HG03280 (cell line): ENCODE results near the gene ZMYM3.

ENCODE experiments used
- ATAC-seq: cut with Tn5 transposase; IDR thresholded peaks from one replicate; pipeline ENCODE4 v1.9.1; 2021; ENCODE audit warnings: mild to moderate bottlenecking, moderate library complexity; ENCODE audit not compliant: unreplicated experiment

The ZMYM3 gene

GRCh38 chrX:71253253-71254091, 468 bp downstream of the ZMYM3 start:
- ATAC-seq = no peak

DNA sequence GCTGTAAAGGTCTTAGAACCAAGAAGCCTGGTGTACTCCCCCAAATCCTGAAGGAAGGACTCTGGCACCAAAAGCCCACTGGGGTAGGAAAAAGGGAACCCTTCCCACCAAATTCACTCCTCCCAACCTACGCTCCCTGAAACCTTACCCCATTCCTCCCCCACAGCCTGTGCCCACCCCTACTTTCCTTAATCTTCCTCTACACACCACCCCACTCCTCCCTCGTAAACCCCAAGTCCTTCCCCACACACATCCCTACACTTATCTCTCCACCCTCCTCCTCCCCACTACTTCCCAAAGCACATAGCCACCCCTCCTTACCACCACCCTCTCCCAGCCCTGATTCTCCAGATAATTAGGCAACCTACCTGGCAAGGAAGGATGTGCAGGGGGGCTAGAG, 1.7 kb downstream of the ZMYM3 start:
- no peak for ATAC-seq

DNA sequence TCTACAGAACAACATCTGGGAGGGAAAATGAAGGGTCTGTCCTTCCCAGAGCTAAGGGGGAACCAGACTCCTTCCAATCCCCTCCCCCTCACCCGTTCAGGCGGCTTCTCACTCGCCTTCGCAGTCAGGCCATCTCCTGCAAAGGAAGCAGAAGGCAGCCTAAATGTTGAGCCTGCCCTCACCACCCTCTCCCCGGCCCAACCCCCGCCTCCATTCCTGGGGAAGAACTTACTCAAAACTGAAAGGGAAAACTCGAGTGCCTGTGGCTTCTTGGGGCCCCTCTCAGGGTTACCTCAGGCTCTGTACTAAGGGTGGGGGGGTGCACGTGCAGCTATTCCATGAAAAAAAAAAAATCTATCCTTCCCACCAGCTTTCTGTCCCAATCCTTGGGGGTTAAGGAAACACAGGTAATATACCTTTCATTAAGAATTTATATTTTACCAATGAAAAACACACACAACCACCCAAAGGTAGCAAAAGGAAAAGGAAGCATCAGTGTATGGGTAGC, 2.4 kb downstream of the ZMYM3 start:
- ATAC-seq = no peak

DNA sequence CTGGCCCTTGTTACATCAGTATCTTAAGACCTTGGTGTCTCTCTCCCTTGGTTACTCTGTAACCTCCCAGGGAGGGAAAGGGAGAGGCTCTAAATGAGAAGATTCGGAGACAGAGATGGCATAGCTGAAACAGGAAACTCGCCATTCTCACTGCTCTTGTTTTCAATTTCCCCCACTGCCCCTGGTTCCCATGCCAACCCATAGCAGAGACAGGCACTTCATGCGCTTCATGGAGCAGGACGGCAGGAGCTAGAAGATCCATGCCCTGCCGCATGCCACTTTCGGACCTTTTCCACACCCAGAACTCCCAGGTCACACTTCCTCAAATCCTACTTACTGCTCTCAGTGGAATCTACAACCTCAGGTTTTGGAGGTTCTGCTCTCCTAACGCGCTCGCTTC, 3.1 kb downstream of the ZMYM3 start:
- ATAC-seq = no peak

DNA sequence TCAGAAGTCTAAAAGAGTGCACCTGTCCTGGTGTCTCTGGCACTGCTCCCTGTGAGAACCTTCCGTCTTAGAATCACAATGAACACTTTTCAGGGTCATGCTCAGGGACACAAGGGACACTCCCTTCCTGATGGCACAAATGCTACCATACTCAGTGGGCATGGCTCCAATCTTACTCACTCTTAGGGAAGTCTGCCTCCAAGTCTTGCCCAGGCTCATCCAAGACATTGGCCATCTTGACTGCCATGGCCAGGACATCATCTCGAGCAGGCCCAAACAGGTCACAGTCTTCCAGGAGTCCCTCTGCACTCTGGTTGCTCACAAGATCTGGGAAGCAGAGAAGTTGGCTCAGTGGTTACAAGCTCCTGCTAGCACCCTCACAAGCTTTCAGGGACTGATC, 8.8 kb downstream of the ZMYM3 start:
- ATAC-seq = no peak

DNA sequence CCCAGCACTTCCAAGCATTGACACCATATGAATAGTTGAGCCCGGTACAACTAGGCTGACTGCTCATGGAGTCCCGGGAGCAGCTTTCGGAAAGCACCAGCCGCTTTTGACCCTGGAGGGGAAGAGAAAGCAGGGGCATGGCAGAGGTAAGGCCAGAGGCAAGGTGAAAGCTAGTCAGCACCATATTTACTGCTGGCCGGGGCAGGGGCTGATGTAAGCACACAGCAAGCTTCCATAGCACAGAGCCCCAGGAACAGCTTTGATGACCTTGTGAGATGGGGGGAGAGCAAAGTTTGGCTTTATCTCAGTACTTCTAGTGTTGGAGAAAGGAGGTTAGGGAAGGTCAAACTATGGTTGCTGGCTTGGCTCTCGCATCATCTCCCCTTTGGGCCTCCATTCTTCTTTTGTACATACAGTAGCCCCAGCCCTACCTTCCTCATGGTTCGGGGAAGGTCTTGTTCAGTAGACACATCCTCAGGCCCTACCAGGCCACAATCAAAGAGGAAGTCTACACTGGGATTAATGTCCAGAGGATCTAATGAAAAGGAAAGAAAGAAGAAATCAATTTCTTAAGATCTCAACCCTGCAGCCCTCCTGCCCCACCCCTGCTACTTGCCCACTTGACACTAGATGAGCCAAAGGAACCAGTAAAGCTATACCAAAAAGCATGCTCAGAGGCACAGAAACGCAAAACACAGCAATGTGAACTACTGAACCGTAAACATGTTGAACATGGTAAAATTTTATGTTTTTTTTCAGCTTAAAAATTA, 9.4 kb downstream of the ZMYM3 start:
- ATAC-seq = no peak

DNA sequence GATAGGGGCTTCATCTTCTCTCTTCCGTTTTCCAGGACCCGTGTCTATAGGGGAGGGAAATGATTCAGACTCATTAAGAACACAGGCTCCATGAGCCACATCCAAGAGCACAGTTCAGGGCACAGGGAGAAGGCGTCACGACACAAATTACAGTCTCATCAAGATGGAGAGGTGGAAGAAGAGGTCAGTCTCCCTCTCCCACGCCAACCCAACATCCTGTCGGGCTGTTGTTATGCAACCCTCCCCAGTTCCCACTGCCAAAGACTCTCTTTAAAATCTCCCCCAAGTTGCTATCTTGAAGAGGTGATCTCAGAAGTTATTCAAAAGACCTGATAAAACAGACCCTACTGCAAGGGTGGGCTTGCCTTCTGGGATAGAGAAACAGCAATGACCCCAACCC, 12.6 kb downstream of the ZMYM3 start:
- ATAC-seq = no peak

GRCh38 chrX:71239781-71240180, 14.2 kb downstream of the ZMYM3 start:
- ATAC-seq = no peak

DNA sequence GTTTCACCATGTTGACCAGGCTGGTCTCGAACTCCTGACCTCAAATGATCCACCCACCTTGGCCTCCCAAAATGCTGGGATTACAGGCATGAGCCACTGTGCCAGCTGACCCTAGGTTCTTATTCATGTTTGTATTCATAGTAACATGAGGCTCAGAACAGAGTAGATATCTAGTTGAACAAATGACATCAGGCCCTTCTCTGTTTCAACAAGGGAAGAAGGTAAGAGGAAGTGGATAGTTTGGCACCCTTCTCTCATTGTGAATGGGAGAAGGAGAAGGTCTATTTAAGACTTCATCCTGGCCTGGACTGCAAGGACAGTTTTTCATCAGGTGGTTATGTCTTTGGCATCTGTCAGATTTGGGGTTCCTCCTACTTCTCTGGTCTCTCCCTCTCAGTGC, 17.1 kb downstream of the ZMYM3 start:
- ATAC-seq = no peak

GRCh38 chrX:71235482-71235881, 18.5 kb downstream of the ZMYM3 start:
- no peak for ATAC-seq

- ATAC-seq = no peak
These were observed 25.8 kb downstream of the ZMYM3 start for GRCh38 chrX:71228063-71228642.

- no peak for ATAC-seq
These were observed 26.4 kb downstream of the ZMYM3 start for GRCh38 chrX:71227370-71228062.

DNA sequence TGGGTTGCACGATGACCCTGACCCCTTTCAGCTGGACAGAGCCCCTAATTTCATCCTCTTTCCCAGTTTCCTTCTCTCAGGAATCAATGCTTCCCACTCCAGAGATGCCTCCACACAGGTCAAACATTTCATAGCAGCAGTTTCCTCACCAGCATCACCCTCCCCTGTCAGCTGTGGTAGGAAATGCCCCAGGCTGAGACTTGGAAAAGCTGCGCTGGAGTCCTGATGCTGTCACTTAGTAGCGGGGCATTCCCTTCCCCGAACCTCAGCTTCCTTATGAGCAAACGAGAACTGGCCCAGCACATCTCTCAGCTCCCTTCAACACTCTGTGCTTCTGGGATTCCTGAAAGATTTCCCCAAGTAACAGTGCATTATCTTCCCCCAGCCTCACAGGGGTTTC, 28.3 kb downstream of the ZMYM3 start:
- ATAC-seq = no peak

DNA sequence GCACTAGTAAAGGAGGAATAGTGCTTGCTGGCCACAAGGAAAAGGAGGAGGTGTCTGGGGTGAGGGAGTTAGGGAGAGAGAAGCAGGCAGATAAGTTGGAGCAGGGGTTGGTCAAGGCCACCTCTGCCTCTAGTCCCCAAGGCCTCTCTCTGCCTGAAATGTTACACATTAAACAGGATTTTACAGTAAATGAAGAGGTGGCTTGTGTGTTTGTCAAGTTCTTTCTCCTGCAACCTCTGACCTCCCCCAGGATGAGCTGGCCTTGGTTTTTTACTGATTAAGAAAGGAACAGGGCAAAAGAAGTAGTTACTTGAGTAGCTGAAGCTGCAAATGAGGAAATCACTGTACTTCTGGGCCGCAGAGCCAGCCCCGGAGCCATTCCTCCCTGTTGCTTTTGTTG, 28.9 kb downstream of the ZMYM3 start:
- ATAC-seq = no peak

- no peak for ATAC-seq
These were observed 29.7 kb downstream of the ZMYM3 start for GRCh38 chrX:71224098-71224708.

DNA sequence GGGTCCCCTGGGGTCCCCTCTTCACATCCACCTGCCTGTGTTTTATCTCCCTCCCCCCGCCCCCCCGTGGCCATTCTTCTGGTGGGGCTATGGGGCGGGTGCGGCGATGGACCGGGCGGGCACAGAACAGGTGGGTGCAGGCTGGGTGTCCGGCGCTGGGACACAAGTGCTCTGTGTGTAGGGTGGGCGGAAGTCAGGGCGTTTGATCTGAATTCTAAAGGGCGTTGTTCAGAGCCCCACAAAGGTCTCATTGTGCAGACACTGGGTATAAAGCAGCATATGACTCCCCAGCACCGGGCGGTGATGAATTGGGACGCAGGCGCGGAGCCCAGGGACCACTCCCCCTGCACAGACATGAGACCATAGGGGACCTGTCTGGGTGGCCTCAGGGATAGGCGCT, 31.0 kb downstream of the ZMYM3 start, which contains the start of gene GJB1:
GJB1 (plus strand) TSS at position 296 of the 400 bp plus-strand sequence. CDS start 484 bp downstream, outside the sequence.
- ATAC-seq = no peak

- no peak for ATAC-seq
These were observed 32.8 kb downstream of the ZMYM3 start for GRCh38 chrX:71221145-71221544.

DNA sequence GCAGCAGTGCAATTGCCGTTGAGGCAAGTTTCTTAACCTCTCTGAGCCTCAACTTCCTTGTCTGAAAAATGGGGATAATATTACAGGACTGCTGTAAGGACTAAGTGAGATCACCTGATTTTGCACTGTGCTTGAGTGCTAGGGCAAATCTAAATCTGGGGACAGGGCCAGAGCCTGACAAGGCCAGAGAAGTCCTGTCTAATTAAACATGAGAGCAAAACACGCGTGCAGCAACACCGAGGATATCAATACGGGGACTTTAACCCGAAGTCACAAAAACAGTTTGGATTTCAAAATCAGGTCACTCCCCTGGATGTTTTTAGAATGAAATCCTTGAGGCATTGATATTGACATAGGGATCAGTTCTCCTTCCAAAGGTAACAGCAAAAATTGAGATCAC, 36.6 kb downstream of the ZMYM3 start:
- ATAC-seq = no peak

DNA sequence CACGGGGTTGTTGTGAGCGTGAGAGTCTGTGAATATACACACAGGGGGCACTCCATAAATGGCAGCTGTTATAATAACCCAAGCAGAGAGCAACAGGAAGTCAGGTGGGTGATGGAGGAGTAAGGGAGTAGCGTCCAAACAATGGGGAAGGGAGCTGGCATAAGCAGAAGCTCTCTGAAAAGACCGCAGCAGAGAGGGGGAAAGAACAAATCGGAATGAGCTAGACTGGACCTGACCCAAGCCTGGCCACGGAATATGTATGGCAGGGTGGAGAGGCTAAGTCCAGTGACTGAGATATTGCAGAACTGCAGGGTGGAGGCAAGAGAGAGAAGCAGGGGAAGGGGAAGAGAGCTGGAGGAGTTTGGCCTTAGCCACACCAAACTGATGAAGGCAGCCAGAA, 37.5 kb downstream of the ZMYM3 start:
- no peak for ATAC-seq

DNA sequence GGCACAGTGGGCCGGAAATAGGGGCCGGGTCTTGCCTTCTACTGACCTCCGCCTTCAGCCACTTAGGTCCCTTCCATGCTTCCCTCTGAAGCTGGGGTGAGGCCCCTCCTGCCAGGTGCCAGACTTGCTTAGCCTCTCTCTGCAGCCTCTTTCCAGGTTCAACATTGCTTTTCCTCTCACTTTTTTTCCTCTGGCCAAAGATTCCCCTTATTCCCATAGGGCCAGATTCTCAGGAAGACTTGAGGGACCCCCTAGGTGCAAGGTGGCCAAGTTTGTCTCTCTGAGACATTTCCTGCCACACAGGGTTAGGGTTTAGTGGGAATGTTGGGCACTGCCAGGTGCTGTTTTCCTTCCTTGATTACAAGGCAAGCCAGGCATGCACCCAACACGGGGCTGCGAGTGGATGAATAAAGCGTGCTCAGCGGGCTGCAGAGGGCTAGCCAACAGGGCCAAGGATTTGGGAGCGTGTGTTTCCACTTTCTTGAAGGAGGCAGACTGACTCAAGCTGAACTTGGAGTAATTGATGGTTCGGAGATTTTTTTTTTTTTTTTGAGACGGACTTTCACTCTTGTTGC, 38.5 kb downstream of the ZMYM3 start:
- ATAC-seq = no peak
